Heart left ventricle (tissue), 13 donors: ENCODE results near the gene FOXP1.

Experiments
- CTCF ChIP-seq, 12 donors: fragments of 200-600 bp; sonication (generic) in 4 of 12; IDR thresholded peaks; one replicate each; pipeline versions ENCODE4 v1.5.0 to v1.8.0; 2018 to 2022; ENCODE audit warnings: antibody characterized with exemption in 12 of 12, mild to moderate bottlenecking in 5 of 12
- POLR2A ChIP-seq, 2 donors: fragments of 450-650 bp; IDR thresholded peaks; one replicate each; pipeline ENCODE4 v1.6.1; 2017; ENCODE audit warnings: antibody characterized with exemption in 2 of 2, mild to moderate bottlenecking in 2 of 2, moderate library complexity in 2 of 2
- donor health status: ischemic (EF 13 %, LVEDD 7.1; RV severe dilation, severe dysfunction).
- donor health status: DM: no; HTN: yes; CAD: no.
- donor health status: DM: no; HTN: no; CAD: no.
- donor health status: ischemic (EF 25% LVEDD 6.9; RV normal size, moderate dysfunction).
- donor health status: ischemic (EF 25% LVEDD 5.7; RV mildly dilated, moderate dysfunction).
- donor health status: ischemic (EF 35%, LVEDD 5.7; RV mildly dilated, moderate dysfunction).
- donor health status: nonischemic (EF 11% LVEDD 7.7; RV severe dilation, severe dysfunction).
- donor health status: DM: yes; HTN: yes; CAD: no.
- donor health status: PGD.
- donor health status: ischemic (EF 29% LVEDD 5.4; RV normal size, mild dysfunction).
- donor health status: nonischemic (EF 23%, LVEDD 6.1; RV moderate dilation, normal function).

- TF ChIP-seq CTCF (IDR thresholded peaks at IDR 0.05): no peak
- no peak for TF ChIP-seq POLR2A (IDR thresholded peaks at IDR 0.05)
Observed at GRCh38 chr3:70988111-70988510, 595.4 kb downstream of the FOXP1 start.
